22Rv1 (cell line): ENCODE data around the gene FAT1.

Experiments
- H3K27ac ChIP-seq: fragments of 450-650 bp; 2 replicates; pipeline ENCODE4 v1.5.1; 2017
- CTCF ChIP-seq: fragments of 450-650 bp; IDR thresholded peaks from 2 replicates; pipeline ENCODE4 v1.5.1; 2017; ENCODE audit warnings: mild to moderate bottlenecking
- ZFX ChIP-seq: fragments of 450-650 bp; IDR thresholded peaks from 2 replicates; pipeline ENCODE4 v1.6.1; 2017; ENCODE audit warnings: antibody characterized with exemption, borderline replicate concordance

Gene FAT1

GRCh38 chr4:186685767-186686183, 37.9 kb downstream of the FAT1 start:
- H3K27ac ChIP-seq = no peak overlapping the region
- TF ChIP-seq ZFX (no peak), CTCF (no peak)

GRCh38 chr4:186684889-186685309, 38.8 kb downstream of the FAT1 start:
- no peak overlapping the region for H3K27ac ChIP-seq
- TF ChIP-seq ZFX = no peak
- no peak for TF ChIP-seq CTCF

- TF ChIP-seq ZFX (no peak), CTCF (no peak)
- no peak overlapping the region for H3K27ac ChIP-seq
Measured at GRCh38 chr4:186684220-186684619, 39.4 kb downstream of the FAT1 start.

GRCh38 chr4:186680641-186681040, 43.0 kb downstream of the FAT1 start:
- TF ChIP-seq CTCF (no peak), ZFX (no peak)
- H3K27ac ChIP-seq = no peak overlapping the region

- no peak overlapping the region for H3K27ac ChIP-seq
- no peak for TF ChIP-seq ZFX
Measured at GRCh38 chr4:186676531-186677161, 47.0 kb downstream of the FAT1 start.

GRCh38 chr4:186669735-186670134, 53.9 kb downstream of the FAT1 start:
- TF ChIP-seq CTCF = peak; percentile 32
- TF ChIP-seq ZFX = no peak
- H3K27ac ChIP-seq = no peak overlapping the region

- peak; percentile 65 for TF ChIP-seq CTCF
- TF ChIP-seq ZFX = no peak
Measured at GRCh38 chr4:186669159-186669731, 54.4 kb downstream of the FAT1 start.

More at GRCh38 chr4:186669159-186669731, 54.4 kb downstream of the FAT1 start:
- H3K27ac ChIP-seq = no peak overlapping the region
